Keratinocyte (primary cell): ENCODE results near the gene MINK1. TPM values are rescaled to one million over a fixed set of nuclear protein-coding genes. Genes with fewer than 3 reads are reported as not detected.
"Not testable (repeated sequence)": the region's sequence is repeated elsewhere in the genome, so short reads cannot be mapped to it uniquely, and the experiment has no call there.

Source experiments
- DNase-seq: peaks from one replicate; pipeline ENCODE4 v3.0.0-alpha.2; 2011; ENCODE audit warnings: low read depth, missing footprints, low spot score
- FAIRE-seq: peaks from 2 replicates; lab custom pipeline; 2011; peaks lifted over from hg19 to GRCh38; lab: Jason Lieb, UNC
- H2AFZ ChIP-seq: 2 replicates; pipeline ENCODE4 v1.6.0; 2012; ENCODE audit warnings: low read length, control low read depth, inconsistent platforms; ENCODE audit not compliant: control insufficient read depth
- H3K27ac ChIP-seq: 2 replicates; pipeline ENCODE4 v1.5.1; 2011; ENCODE audit warnings: low read length; ENCODE audit not compliant: control insufficient read depth, insufficient read depth
- H3K27me3 ChIP-seq: 3 replicates; pipeline ENCODE4 v1.6.0; 2011; ENCODE audit warnings: low read length; ENCODE audit not compliant: control insufficient read depth, insufficient read depth; ENCODE audit errors: extremely low read depth
- H3K36me3 ChIP-seq, 2 experiments: 2 replicates in 1 of 2; 3 replicates in 1 of 2; pipeline ENCODE4 v1.5.1; 2011; ENCODE audit warnings: low read length in 2 of 2, mild to moderate bottlenecking in 1 of 2; ENCODE audit not compliant: control insufficient read depth in 2 of 2, insufficient read depth in 2 of 2; ENCODE audit errors: extremely low read depth in 1 of 2
- H3K4me1 ChIP-seq: 3 replicates; pipeline ENCODE4 v1.5.1; 2011; ENCODE audit warnings: low read length; ENCODE audit not compliant: control insufficient read depth, insufficient read depth; ENCODE audit errors: extremely low read depth
- H3K4me2 ChIP-seq: 3 replicates; pipeline ENCODE4 v1.6.0; 2011; ENCODE audit warnings: low read depth, low read length; ENCODE audit not compliant: control insufficient read depth, insufficient read depth; ENCODE audit errors: extremely low read depth
- H3K4me3 ChIP-seq, 3 experiments: fragments of 200-600 bp in 1 of 3; sonication (generic) in 1 of 3; 2 replicates in 2 of 3; 3 replicates in 1 of 3; pipeline ENCODE4 v1.5.1; 2011 to 2016; ENCODE audit warnings: low read length in 3 of 3, mild to moderate bottlenecking in 3 of 3, control low read depth in 2 of 3, inconsistent platforms in 1 of 3, low read depth in 1 of 3, mixed read lengths in 1 of 3, mixed run types in 1 of 3, moderate library complexity in 1 of 3; ENCODE audit not compliant: control insufficient read depth in 2 of 3, insufficient read depth in 2 of 3; ENCODE audit errors: extremely low read depth in 1 of 3
- H3K79me2 ChIP-seq: 2 replicates; pipeline ENCODE4 v1.6.0; 2012; ENCODE audit warnings: low read length; ENCODE audit not compliant: control insufficient read depth, insufficient read depth
- H3K9ac ChIP-seq: 3 replicates; pipeline ENCODE4 v1.6.0; 2011; ENCODE audit warnings: low read length; ENCODE audit not compliant: control insufficient read depth, insufficient read depth; ENCODE audit errors: extremely low read depth
- H3K9me1 ChIP-seq: 3 replicates; pipeline ENCODE4 v1.6.0; 2011; ENCODE audit warnings: low read length; ENCODE audit not compliant: control insufficient read depth, insufficient read depth; ENCODE audit errors: extremely low read depth
- H3K9me3 ChIP-seq: 2 replicates; pipeline ENCODE4 v1.5.1; 2012; ENCODE audit warnings: low read depth, low read length; ENCODE audit not compliant: control insufficient read depth
- H4K20me1 ChIP-seq: 3 replicates; pipeline ENCODE4 v1.6.0; 2011; ENCODE audit warnings: low read length; ENCODE audit not compliant: control insufficient read depth, insufficient read depth; ENCODE audit errors: extremely low read depth
- CTCF ChIP-seq, 3 experiments: IDR thresholded peaks in 1 of 3; conservative IDR thresholded peaks in 1 of 3; optimal IDR thresholded peaks in 1 of 3; 2 replicates in 2 of 3; 3 replicates in 1 of 3; pipeline versions ENCODE3 to v1.5.1; 2011; ENCODE audit warnings: low read length in 3 of 3, mild to moderate bottlenecking in 3 of 3, moderate library complexity in 2 of 3, control low read depth in 1 of 3, inconsistent platforms in 1 of 3; ENCODE audit not compliant: insufficient read depth in 2 of 3; ENCODE audit errors: extremely low read depth in 1 of 3
- EZH2 ChIP-seq: IDR thresholded peaks from one replicate; pipeline ENCODE4 v1.6.1; 2012; ENCODE audit warnings: inconsistent platforms, mild to moderate bottlenecking, low read length, moderate library complexity
- dilution Hi-C: fragments of 300-500 bp; cut with MboI; formaldehyde crosslinking; loops from one replicate; pipeline ENCODE4 v1.7.0; 2020; ENCODE audit warnings: low sequenced_read_pairs; ENCODE audit not compliant: extremely low pct_ligation_motif_present
- polyA plus RNA-seq, 5 experiments: library from polyadenylated mRNA; depleted of rRNA in 3 of 5; stranded (reverse) in 3 of 5; stranded (forward) in 1 of 5; unstranded in 1 of 5; fragments of >200 nt; gene quantifications; 1 replicate in 1 of 5; 2 replicates in 3 of 5; 3 replicates in 1 of 5; pipeline versions ENCODE4 v1.2.1 to v1.2.3, GENCODE V29; 2011 to 2012; ENCODE audit warnings: missing spikeins in 2 of 5, low read depth in 1 of 5, low replicate concordance in 1 of 5

The MINK1 gene
- polyA plus RNA-seq, 1 donor (not counting 4 experiments of a cell fraction or from before 2014, with no cell fraction given), result 82.8 TPM

- FAIRE-seq, result peak; percentile 51
- no peak overlapping the region for H3K27ac ChIP-seq
Observed at GRCh38 chr17:4863321-4863720, 30.2 kb downstream of the MINK1 start.

GRCh38 chr17:4867535-4867934 is 34.4 kb downstream of the MINK1 start:
- dilution Hi-C loops, H2AFZ ChIP-seq, DNase-seq, FAIRE-seq, H3K27ac ChIP-seq, H3K4me3 ChIP-seq, H3K9ac ChIP-seq, H3K9me1 ChIP-seq, H4K20me1 ChIP-seq, H3K9me3 ChIP-seq, H3K4me2 ChIP-seq, H3K27me3 ChIP-seq: not testable (repeated sequence)
- Histone ChIP-seq H3K36me3 (peaks cover 8 to 19% of the 10 kb centered on the region in 2 experiments), H3K79me2 (peaks cover 85% of the 10 kb centered on the region), H3K4me1 (peaks cover 13% of the 10 kb centered on the region)

More at GRCh38 chr17:4863321-4863720, 30.2 kb downstream of the MINK1 start:
- dilution Hi-C loops, result no loop called here
- Histone ChIP-seq H2AFZ (no peak overlapping the region), H3K4me3 (peak overlapping the region in 1 of 3 experiments; percentile 2), H3K4me1 (peaks cover 43% of the 10 kb centered on the region), H3K36me3 (peaks cover 5 to 16% of the 10 kb centered on the region in 2 experiments), H3K27me3 (no peaks in the 10 kb centered on the region), H3K9ac (no peak overlapping the region), H3K9me1 (no peaks in the 10 kb centered on the region), H3K9me3 (no peaks in the 10 kb centered on the region), H3K4me2 (peak overlapping the region; percentile 27), H3K79me2 (peaks cover 81% of the 10 kb centered on the region), H4K20me1 (no peaks in the 10 kb centered on the region)
- DNase-seq, result no peak
- TF ChIP-seq CTCF (optimal IDR thresholded peaks at IDR 0.05 in 1 of 3, IDR thresholded peaks at IDR 0.05 in 1 of 3, conservative IDR thresholded peaks at IDR 0.05 in 1 of 3; ENCODE audit: extremely low read depth in 1 of 3, insufficient read depth in 2 of 3, low read length in 3 of 3), result no peak
- no peak for TF ChIP-seq EZH2

- H3K9me1 ChIP-seq, H3K4me3 ChIP-seq, H3K27ac ChIP-seq, H3K27me3 ChIP-seq, FAIRE-seq, dilution Hi-C loops, H3K9me3 ChIP-seq, H3K4me2 ChIP-seq, H3K9ac ChIP-seq, H4K20me1 ChIP-seq, H2AFZ ChIP-seq, H3K4me1 ChIP-seq, DNase-seq: not testable (repeated sequence)
- Histone ChIP-seq H3K36me3 (peaks cover 8 to 20% of the 10 kb centered on the region in 2 experiments), H3K79me2 (peaks cover 84% of the 10 kb centered on the region)
Observed at GRCh38 chr17:4869058-4869998, 36.2 kb downstream of the MINK1 start.
